Measurements from ENCODE around the gene DYNC2H1.

Gene DYNC2H1

GRCh38 chr11:103487113-103487512 lies 377.9 kb downstream of the DYNC2H1 start:
- no peak for TF ChIP-seq CTCF (IDR thresholded peaks at IDR 0.05)

GRCh38 chr11:103488031-103488461 lies 378.8 kb downstream of the DYNC2H1 start:
- TF ChIP-seq CTCF (IDR thresholded peaks at IDR 0.05) = no peak

GRCh38 chr11:103488579-103488978 lies 379.4 kb downstream of the DYNC2H1 start:
- no peak for TF ChIP-seq CTCF (IDR thresholded peaks at IDR 0.05)

- TF ChIP-seq CTCF (IDR thresholded peaks at IDR 0.05) = no peak
Observed at GRCh38 chr11:103491777-103492176, 382.6 kb downstream of the DYNC2H1 start.

- TF ChIP-seq CTCF (IDR thresholded peaks at IDR 0.05) = no peak
Observed at GRCh38 chr11:103494491-103494890, 385.3 kb downstream of the DYNC2H1 start.

GRCh38 chr11:103497268-103497667 lies 388.0 kb downstream of the DYNC2H1 start:
- no peak for TF ChIP-seq CTCF (IDR thresholded peaks at IDR 0.05)

- no peak for TF ChIP-seq CTCF (IDR thresholded peaks at IDR 0.05)
Observed at GRCh38 chr11:103499710-103500340, 390.6 kb downstream of the DYNC2H1 start.

- no peak for TF ChIP-seq CTCF (IDR thresholded peaks at IDR 0.05)
Observed at GRCh38 chr11:103515283-103515682, 406.1 kb downstream of the DYNC2H1 start.

Data from LNCAP (cell line).